OCI-LY1 (cell line): Measurements from ENCODE around the gene PDE5A.
"Not testable (repeated sequence)": the region's sequence is repeated elsewhere in the genome, so short reads cannot be mapped to it uniquely, and the experiment has no call there.

Experiments
- CTCF ChIP-seq: fragments of 200-600 bp; sonication (generic), shearing (Covaris generic); IDR thresholded peaks from 2 replicates; pipeline ENCODE4 v1.5.1; 2017; ENCODE audit warnings: mild to moderate bottlenecking, antibody characterized with exemption, low read length, moderate library complexity, mixed read lengths
- EZH2 ChIP-seq: fragments of 200-600 bp; sonication (generic), shearing (Covaris generic); IDR thresholded peaks from 2 replicates; pipeline ENCODE4 v1.8.0; 2017; ENCODE audit warnings: borderline replicate concordance, mixed run types, mild to moderate bottlenecking, antibody characterized with exemption, low read length, moderate library complexity, mixed read lengths

GRCh38 chr4:119454151-119454490, 174.5 kb downstream of the PDE5A start:
- TF ChIP-seq CTCF, EZH2: not testable (repeated sequence)
